HG03066 (cell line): Measurements from ENCODE around the gene PHB1.
"Not testable (repeated sequence)": the region's sequence is repeated elsewhere in the genome, so short reads cannot be mapped to it uniquely, and the experiment has no call there.

Experiments used
- ATAC-seq: cut with Tn5 transposase; IDR thresholded peaks from one replicate; pipeline ENCODE4 v1.9.1; 2021; ENCODE audit warnings: low read depth; ENCODE audit not compliant: unreplicated experiment

PHB1 gene

GRCh38 chr17:49406421-49407061 lies 8.1 kb downstream of the PHB1 start:
- ATAC-seq: no peak

DNA sequence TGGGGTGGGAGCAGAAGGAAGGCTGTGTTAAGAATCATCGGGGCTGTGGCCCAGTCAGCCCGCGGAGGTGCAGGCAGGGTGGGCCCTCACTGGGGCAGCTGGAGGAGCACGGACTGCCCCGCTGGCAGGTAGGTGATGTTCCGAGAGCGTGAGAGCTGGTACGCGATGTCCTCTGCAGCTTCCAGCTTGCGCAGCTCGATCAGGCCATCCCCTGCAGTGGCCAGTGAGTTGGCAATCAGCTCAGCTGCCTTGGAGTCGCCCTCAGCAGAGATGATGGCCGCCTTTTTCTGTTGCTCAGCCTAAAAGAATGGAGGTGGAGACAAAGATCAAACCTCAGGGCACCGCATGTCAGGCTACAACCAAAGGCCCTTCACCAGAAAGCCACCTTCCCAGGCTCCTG lies 9.8 kb downstream of the PHB1 start:
- ATAC-seq: no peak

GRCh38 chr17:49404361-49404760 lies 10.3 kb downstream of the PHB1 start:
- no peak for ATAC-seq

DNA sequence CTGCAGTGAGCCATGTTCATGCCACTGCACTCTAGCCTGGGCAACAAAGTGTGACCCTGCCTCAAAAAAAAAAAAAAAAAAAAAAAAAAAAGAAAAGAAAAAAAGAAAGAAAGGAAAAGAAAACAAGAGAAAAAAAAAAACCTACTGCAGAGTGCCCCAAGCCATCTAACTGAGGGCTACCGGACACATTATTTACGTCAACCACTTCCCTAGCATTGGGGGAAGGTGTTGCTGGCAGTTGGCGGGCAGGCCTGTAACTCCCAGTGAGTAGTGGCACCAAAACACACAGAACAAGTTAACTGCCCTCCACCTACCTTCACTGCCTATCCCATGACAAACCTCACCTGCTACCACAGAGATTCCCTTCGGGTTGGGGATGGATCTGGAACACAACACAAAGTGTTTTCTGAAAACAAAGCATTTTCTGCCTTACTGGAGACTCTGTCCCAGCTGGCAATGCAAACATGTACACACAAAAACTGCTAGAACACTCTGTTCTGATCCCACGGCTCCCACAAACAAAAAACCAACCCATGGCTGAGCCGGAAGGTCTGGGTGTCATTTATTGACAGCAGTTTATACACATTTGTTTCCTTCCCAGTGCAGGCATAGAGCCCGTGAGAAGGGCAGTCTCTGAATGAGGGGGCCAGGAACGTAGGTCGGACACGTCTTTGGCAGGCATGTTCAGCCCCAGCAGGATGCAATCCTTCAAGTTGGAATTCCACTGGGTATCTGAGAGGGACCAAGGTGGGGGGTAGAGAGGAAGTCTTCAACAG lies 11.0 kb downstream of the PHB1 start:
- no peak for ATAC-seq

- no peak for ATAC-seq
Measured at GRCh38 chr17:49402706-49403105, 12.0 kb downstream of the PHB1 start.

- ATAC-seq: no peak
Measured at GRCh38 chr17:49401971-49402611, 12.6 kb downstream of the PHB1 start.

DNA sequence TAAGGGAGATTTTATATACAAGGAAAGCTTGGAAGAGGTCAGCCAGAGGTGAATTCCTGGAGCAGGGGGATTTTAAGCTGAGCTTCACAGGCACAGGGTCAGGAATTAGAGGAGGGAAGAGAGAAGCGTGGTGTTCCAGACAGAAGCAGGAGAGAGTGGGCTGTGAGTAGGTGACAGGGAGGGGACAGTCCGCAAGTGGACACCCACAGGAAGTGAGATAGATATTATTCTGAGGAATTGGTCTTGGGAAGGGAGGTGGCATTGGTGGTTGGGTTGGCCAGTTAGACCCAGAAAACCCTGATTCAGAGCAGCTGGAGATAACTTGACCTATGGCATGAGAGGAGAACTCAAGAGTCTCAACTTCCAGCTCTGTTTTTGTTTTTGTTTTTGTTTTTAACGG lies 14.7 kb downstream of the PHB1 start:
- ATAC-seq: no peak

GRCh38 chr17:49397586-49397985 lies 17.1 kb downstream of the PHB1 start:
- ATAC-seq: no peak

GRCh38 chr17:49393491-49394255 lies 21.0 kb downstream of the PHB1 start:
- ATAC-seq: no peak

- no peak for ATAC-seq
Measured at GRCh38 chr17:49390548-49391324, 23.9 kb downstream of the PHB1 start.

GRCh38 chr17:49389514-49390347 lies 25.0 kb downstream of the PHB1 start:
- ATAC-seq: not testable (repeated sequence)

DNA sequence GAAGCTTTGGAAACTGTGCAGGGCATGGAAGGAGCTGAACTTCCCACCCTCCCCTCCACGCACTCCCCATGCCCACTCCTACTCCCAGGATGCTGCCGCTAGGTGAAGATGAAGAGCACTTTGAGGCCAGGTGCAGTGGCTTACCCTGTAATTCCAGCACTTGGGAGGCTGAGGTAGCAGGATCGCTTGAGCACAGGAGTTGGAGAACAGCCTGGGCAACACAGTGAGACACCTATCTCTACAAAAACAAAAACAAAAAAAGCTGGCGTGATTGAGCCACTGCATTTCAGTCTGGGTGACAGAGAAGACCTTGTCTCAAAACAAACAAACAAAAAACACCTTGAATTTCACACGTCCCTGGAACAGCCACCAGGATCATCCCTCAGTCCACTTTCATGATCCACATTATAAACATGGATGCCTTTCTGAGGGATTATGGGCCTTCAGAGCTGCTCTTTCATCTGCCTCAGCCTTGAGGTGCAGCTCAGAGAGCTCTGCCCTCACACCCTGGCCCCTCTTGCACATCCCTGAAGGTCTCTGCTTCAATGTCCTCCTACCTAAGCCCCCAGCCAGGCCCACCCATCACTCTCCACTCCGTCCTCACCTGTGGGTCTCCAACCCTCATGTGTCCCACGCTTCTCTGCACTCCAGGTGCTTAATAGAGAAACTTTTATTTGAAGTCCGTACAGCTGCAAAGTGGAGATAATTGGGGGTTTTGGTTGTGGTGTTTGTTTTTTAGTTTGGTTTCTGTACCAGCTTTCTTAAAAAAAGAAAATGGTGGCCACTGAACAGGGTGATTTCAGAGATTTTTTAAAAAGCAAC lies 25.8 kb downstream of the PHB1 start:
- no peak for ATAC-seq

DNA sequence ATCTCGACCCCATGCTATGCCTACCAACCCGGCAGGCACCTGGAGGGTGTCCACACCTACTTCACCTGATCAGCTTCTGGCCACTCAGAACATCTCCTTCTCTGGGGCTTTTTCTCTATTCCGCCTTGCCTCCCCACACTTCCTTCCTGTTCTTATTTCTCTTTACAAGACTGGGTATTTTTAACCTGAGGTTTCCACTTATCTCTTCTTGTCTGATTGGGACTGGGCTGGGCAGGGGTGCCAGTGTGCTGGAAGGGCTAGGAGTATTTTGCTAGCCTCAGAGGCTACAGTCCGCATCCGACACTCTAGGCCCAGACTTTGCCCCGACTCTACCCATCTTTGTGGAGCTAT lies 26.4 kb downstream of the PHB1 start:
- ATAC-seq: no peak

GRCh38 chr17:49387498-49388289 lies 27.0 kb downstream of the PHB1 start:
- ATAC-seq: no peak

- no peak for ATAC-seq
Measured at GRCh38 chr17:49386373-49386772, 28.3 kb downstream of the PHB1 start.

DNA sequence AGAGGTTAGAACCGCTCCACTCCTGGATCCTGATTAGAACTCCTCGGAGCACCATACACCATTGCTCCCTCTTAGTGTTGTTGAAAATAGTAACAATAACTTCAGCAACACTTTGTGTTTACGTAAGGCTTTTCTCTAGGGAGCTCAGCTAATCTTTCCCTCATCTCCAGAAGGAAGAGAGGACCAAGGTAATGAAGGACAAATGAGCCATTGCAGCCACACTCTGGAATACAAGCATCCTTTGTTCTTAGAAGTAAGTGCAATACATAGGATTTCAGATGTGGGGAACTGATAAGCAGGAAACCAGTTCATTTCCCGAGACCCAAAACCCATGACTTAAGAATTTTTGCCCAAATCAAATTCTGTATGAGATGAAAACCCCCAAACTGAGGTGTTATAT lies 29.7 kb downstream of the PHB1 start:
- ATAC-seq: no peak

- ATAC-seq: no peak
Measured at GRCh38 chr17:49383060-49383459, 31.6 kb downstream of the PHB1 start.

DNA sequence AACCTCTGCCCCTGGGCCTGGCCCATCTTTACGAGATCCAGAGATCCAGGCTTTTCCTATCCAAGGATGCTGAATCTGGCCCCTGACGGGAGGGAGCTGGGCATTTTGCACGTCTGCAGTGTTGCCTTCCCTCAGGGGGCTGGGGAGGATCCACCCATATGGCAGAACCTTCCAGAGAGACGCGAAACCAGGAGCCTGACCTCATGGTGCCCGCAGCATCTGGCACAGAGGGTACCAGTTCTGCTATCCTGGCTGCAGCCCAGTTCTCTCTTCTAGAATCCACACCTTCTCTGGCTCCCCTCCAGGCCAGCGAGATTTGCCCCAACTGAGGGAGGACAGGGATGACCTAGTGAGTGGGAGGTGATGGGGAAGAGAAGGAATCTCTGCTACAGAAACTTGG lies 32.1 kb downstream of the PHB1 start:
- ATAC-seq: no peak
